GM12878 (cell line): ENCODE data around the gene NCBP1.

Experiments used
- BCL11A ChIP-seq: IDR thresholded peaks from 2 replicates; pipeline ENCODE4 v1.6.1; 2011; ENCODE audit warnings: low read depth, low read length
- FOXM1 ChIP-seq: IDR thresholded peaks from 2 replicates; pipeline ENCODE4 v1.6.1; 2012; ENCODE audit warnings: low read depth, mild to moderate bottlenecking, inconsistent platforms, low read length, moderate library complexity
- MYB ChIP-seq: fragments of 150-350 bp; IDR thresholded peaks from 2 replicates; pipeline ENCODE4 v1.6.1; 2014; ENCODE audit warnings: mild to moderate bottlenecking, low read depth, low read length, borderline replicate concordance
- PAX5 ChIP-seq: IDR thresholded peaks from 2 replicates; pipeline ENCODE4 v1.6.1; 2011; ENCODE audit warnings: low read depth, low read length, borderline replicate concordance
- POLR2AphosphoS5 ChIP-seq: IDR thresholded peaks from 2 replicates; pipeline ENCODE4 v1.6.1; 2011; ENCODE audit warnings: mild to moderate bottlenecking, low read length, inconsistent platforms
- ZNF274 ChIP-seq: IDR thresholded peaks from one replicate; pipeline ENCODE4 v1.8.0; 2011; ENCODE audit not compliant: insufficient read length, insufficient read depth
- TF ChIP-seq, protein P1 (sequence below), 3 experiments: IDR thresholded peaks in 2 of 3; conservative IDR thresholded peaks in 1 of 3; 2 replicates each; pipeline ENCODE4 v1.5.1; 2011; ENCODE audit warnings: low read depth in 3 of 3, low read length in 3 of 3, mild to moderate bottlenecking in 3 of 3, control low read depth in 2 of 3, moderate library complexity in 2 of 3, inconsistent platforms in 1 of 3, mixed read lengths in 1 of 3; ENCODE audit not compliant: control insufficient read depth in 2 of 3, insufficient read depth in 1 of 3; ENCODE audit errors: extremely low read depth in 1 of 3

DNA sequence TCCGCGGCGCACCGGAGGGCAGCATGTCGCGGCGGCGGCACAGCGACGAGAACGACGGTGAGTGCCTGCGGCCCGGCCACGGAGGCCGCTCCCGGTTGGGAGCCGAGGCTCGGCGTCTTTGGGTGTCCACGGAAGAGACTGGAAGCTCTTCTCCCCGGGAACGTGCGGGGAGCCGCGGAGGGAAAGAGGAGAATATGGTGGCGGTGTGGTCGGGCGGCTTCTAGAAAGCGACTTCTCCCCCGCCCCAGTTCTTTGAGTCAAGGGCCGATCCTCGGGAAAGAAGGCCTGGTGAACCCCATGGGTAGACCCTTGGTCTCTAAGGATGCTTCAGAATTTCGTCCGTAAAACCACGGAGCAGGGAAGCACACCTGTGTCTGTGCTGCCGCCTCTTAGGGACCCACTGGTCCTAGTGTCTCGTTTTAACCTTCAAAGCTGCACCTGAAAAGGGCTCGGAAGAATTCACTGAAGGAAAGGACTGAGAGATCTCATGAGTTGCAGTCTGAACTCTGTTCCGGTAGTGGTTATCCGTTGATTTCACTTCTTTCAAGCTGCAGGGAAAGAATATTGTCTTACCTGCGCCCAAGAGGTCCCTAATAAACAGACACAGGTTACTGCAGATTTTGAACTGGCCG, 354 bp downstream of the NCBP1 start:
- TF ChIP-seq, protein P1, sequence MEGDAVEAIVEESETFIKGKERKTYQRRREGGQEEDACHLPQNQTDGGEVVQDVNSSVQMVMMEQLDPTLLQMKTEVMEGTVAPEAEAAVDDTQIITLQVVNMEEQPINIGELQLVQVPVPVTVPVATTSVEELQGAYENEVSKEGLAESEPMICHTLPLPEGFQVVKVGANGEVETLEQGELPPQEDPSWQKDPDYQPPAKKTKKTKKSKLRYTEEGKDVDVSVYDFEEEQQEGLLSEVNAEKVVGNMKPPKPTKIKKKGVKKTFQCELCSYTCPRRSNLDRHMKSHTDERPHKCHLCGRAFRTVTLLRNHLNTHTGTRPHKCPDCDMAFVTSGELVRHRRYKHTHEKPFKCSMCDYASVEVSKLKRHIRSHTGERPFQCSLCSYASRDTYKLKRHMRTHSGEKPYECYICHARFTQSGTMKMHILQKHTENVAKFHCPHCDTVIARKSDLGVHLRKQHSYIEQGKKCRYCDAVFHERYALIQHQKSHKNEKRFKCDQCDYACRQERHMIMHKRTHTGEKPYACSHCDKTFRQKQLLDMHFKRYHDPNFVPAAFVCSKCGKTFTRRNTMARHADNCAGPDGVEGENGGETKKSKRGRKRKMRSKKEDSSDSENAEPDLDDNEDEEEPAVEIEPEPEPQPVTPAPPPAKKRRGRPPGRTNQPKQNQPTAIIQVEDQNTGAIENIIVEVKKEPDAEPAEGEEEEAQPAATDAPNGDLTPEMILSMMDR (IDR thresholded peaks at IDR 0.05 in 2 of 3, conservative IDR thresholded peaks at IDR 0.05 in 1 of 3; ENCODE audit: control insufficient read depth in 2 of 3, extremely low read depth in 1 of 3, insufficient read depth in 1 of 3, low read depth in 3 of 3, low read length in 3 of 3): no peak
- no peak for TF ChIP-seq ZNF274
- TF ChIP-seq MYB: no peak
- no peak for TF ChIP-seq POLR2AphosphoS5
- no peak for TF ChIP-seq PAX5
- TF ChIP-seq FOXM1: no peak
- TF ChIP-seq BCL11A: no peak
